GM12892 (cell line): ENCODE measurements around the gene RGMB.

Experiments
- POLR2A ChIP-seq: IDR thresholded peaks from 2 replicates; pipeline ENCODE4 v1.6.1; 2011; ENCODE audit warnings: low read depth, low read length, control low read depth
- POLR2AphosphoS5 ChIP-seq: IDR thresholded peaks from 2 replicates; pipeline ENCODE4 v1.6.1; 2011; ENCODE audit warnings: low read depth, low read length, control low read depth

- TF ChIP-seq POLR2AphosphoS5: no peak
- no peak for TF ChIP-seq POLR2A
Measured at GRCh38 chr5:98839469-98840383, 66.3 kb downstream of the RGMB start.
